ENCODE results near the gene EPHB2. TPM values are rescaled to one million over a fixed set of nuclear protein-coding genes. Genes with fewer than 3 reads are reported as not detected.

EPHB2 gene
- total RNA-seq, 1 experiment from 2014 or later: 18.5 TPM

GRCh38 chr1:22815421-22816066 lies 104.9 kb downstream of the EPHB2 start:
- Mint-ChIP-seq H3K9me3 (no peaks in the 10 kb centered on the region), H3K27ac (no peak overlapping the region), H3K36me3 (no peaks in the 10 kb centered on the region), H3K27me3 (ENCODE audit: low read depth) (no peaks in the 10 kb centered on the region), H3K4me3 (no peak overlapping the region), H3K4me1 (peaks cover 10% of the 10 kb centered on the region)
- ChIA-PET CTCF (no interaction called here), POLR2A (no interaction called here)
- TF ChIP-seq MLX (CRISPR knock-in tag; IDR thresholded peaks at IDR 0.05) (no peak), MYBL2 (CRISPR knock-in tag; IDR thresholded peaks at IDR 0.05) (no peak), SMAD4 (CRISPR knock-in tag; IDR thresholded peaks at IDR 0.05) (no peak), NFYB (CRISPR knock-in tag; conservative IDR thresholded peaks at IDR 0.05; ENCODE audit: low read depth) (no peak), ZNF532 (CRISPR knock-in tag; IDR thresholded peaks at IDR 0.05; ENCODE audit: borderline replicate concordance) (no peak), TCF7 (CRISPR knock-in tag; IDR thresholded peaks at IDR 0.05; ENCODE audit: low read depth) (no peak), NR3C1 (CRISPR knock-in tag; conservative IDR thresholded peaks at IDR 0.05; ENCODE audit: low read depth) (no peak), NR2C2 (CRISPR knock-in tag; IDR thresholded peaks at IDR 0.05) (no peak), CBFB (CRISPR knock-in tag; IDR thresholded peaks at IDR 0.05; ENCODE audit: low read depth) (no peak), ATF2 (CRISPR knock-in tag; IDR thresholded peaks at IDR 0.05; ENCODE audit: borderline replicate concordance, low read depth) (no peak), EMX1 (CRISPR knock-in tag; IDR thresholded peaks at IDR 0.05) (no peak)
- no peak for DNase-seq (ENCODE audit: low spot score)
- ATAC-seq: no peak

GRCh38 chr1:22816067-22816775 lies 105.6 kb downstream of the EPHB2 start:
- Mint-ChIP-seq H3K4me1 (peaks cover 10% of the 10 kb centered on the region), H3K27me3 (ENCODE audit: low read depth) (no peaks in the 10 kb centered on the region), H3K36me3 (no peaks in the 10 kb centered on the region), H3K27ac (no peak overlapping the region), H3K4me3 (no peak overlapping the region), H3K9me3 (no peaks in the 10 kb centered on the region)
- TF ChIP-seq HMGXB4 (CRISPR knock-in tag; IDR thresholded peaks at IDR 0.05): no peak
- TF ChIP-seq CBFB (CRISPR knock-in tag; IDR thresholded peaks at IDR 0.05; ENCODE audit: low read depth): no peak
- no peak for TF ChIP-seq GABPB1 (CRISPR knock-in tag; IDR thresholded peaks at IDR 0.05)
- TF ChIP-seq HMGA2 (CRISPR knock-in tag; IDR thresholded peaks at IDR 0.05): no peak
- TF ChIP-seq NR2C2 (CRISPR knock-in tag; IDR thresholded peaks at IDR 0.05): no peak
- no peak for TF ChIP-seq STAT6 (CRISPR knock-in tag; conservative IDR thresholded peaks at IDR 0.05; ENCODE audit: low read depth)
- TF ChIP-seq TP53 (CRISPR knock-in tag; IDR thresholded peaks at IDR 0.05): no peak
- no peak for TF ChIP-seq USF2 (CRISPR knock-in tag; IDR thresholded peaks at IDR 0.05)
- TF ChIP-seq RELA (CRISPR knock-in tag; IDR thresholded peaks at IDR 0.05; ENCODE audit: borderline replicate concordance): no peak
- TF ChIP-seq FOXP1 (CRISPR knock-in tag; IDR thresholded peaks at IDR 0.05; ENCODE audit: borderline replicate concordance): no peak
- TF ChIP-seq FOXK1 (CRISPR knock-in tag; IDR thresholded peaks at IDR 0.05): no peak
- DNase-seq (ENCODE audit: low spot score) (no peak), ATAC-seq (no peak)
- CTCF ChIA-PET: interaction anchor here (1.9 kb wide), 1 partner anchor 10 kb away, joined by 6 read pairs; no protein-coding TSS in a partner anchor
- POLR2A ChIA-PET: no interaction called here
